Measurements from ENCODE around the gene METTL23.

GRCh38 chr17:76700617-76701470 lies 25.8 kb upstream of the METTL23 start:
- TF ChIP-seq GATA3 (IDR thresholded peaks at IDR 0.05; ENCODE audit: low read depth, low read length) (no peak), GATA2 (IDR thresholded peaks at IDR 0.05; ENCODE audit: low read depth, low read length) (no peak)

All from SH-SY5Y (cell line).